Aorta (tissue), 5 donors: ENCODE data around the gene PROM2. TPM values are rescaled to one million over a fixed set of nuclear protein-coding genes. Genes with fewer than 3 reads are reported as not detected.

Source experiments
- ATAC-seq: fragments of 200-7000 bp; cut with Tn5 transposase; one replicate; pipeline ENCODE4 v1.9.1; 2022; ENCODE audit warnings: moderate library complexity; ENCODE audit not compliant: low FRiP score
- DNase-seq, 2 donors: peaks; one replicate each; pipeline ENCODE4 v3.0.0-alpha.2; 2020
- H3K27ac ChIP-seq, 2 donors: one replicate each; pipeline ENCODE4 v1.5.1; 2013; ENCODE audit warnings: low read length in 2 of 2, mild to moderate bottlenecking in 2 of 2, moderate library complexity in 2 of 2, control low read depth in 1 of 2, inconsistent platforms in 1 of 2, low read depth in 1 of 2
- H3K27me3 ChIP-seq, 2 donors: one replicate each; pipeline ENCODE4 v1.6.1; 2013; ENCODE audit warnings: control low read depth in 1 of 2, low read length in 1 of 2, mild to moderate bottlenecking in 1 of 2, moderate library complexity in 1 of 2; ENCODE audit not compliant: insufficient read depth in 2 of 2, control insufficient read depth in 1 of 2
- H3K36me3 ChIP-seq, 2 donors: one replicate each; pipeline ENCODE4 v1.6.1; 2013; ENCODE audit warnings: control low read depth in 1 of 2, low read length in 1 of 2, mild to moderate bottlenecking in 1 of 2; ENCODE audit not compliant: insufficient read depth in 2 of 2, control insufficient read depth in 1 of 2
- H3K4me1 ChIP-seq, 2 donors: one replicate each; pipeline ENCODE4 v1.6.1; 2013; ENCODE audit warnings: low read length in 2 of 2, control low read depth in 1 of 2, mild to moderate bottlenecking in 1 of 2, moderate library complexity in 1 of 2; ENCODE audit not compliant: insufficient read depth in 2 of 2, control insufficient read depth in 1 of 2
- H3K4me3 ChIP-seq, 2 donors: one replicate each; pipeline ENCODE4 v1.5.1; 2013; ENCODE audit warnings: low read length in 2 of 2, control low read depth in 1 of 2, mild to moderate bottlenecking in 1 of 2
- H3K9me3 ChIP-seq: one replicate; pipeline ENCODE4 v1.6.1; 2013; ENCODE audit warnings: mild to moderate bottlenecking, low read length; ENCODE audit not compliant: control insufficient read depth
- WGBS, 2 donors: extraction: QIAGEN DNeasy Blood & Tissue Kit; methylation state at CpG; one replicate each; pipeline ENCODE4 v1.1.7; 2013; 5-methylcytosine and 5-hydroxymethylcytosine counted together
- intact Hi-C, 2 donors: fragments of 100-400 bp; cut with DNase I; formaldehyde crosslinking; loops; one replicate each; pipeline versions ENCODE4 v1.14.2 to v1.15.0; 2022
- polyA plus RNA-seq, 2 donors: library from polyadenylated mRNA; stranded (reverse); fragments of 200-250 nt; gene quantifications; one replicate each; pipeline ENCODE4 v1.2.3, GENCODE V29; 2013
- total RNA-seq, 2 donors: library from RNA; stranded (reverse); fragmentation: NEBNext Ultra II Directional; extraction: Animal tissue kit (Norgen Biotek cat#: 25700); gene quantifications; one replicate each; pipeline ENCODE4 v1.2.1, GENCODE V29; 2021
- donor health status: healthy with polysubstance abuse.
- donor health status: Bipolar disorder and iron deficiency.
- donor health status: DM: no; HTN: no; CAD: no.
- donor health status: DM: no; HTN: no; CAD: no.
- donor health status: DM: yes; HTN: yes; CAD: no.

Gene PROM2
- total and polyA plus RNA-seq, 4 donors: 1.4 to 2.8 (median 1.4) TPM; not detected in 1

DNA sequence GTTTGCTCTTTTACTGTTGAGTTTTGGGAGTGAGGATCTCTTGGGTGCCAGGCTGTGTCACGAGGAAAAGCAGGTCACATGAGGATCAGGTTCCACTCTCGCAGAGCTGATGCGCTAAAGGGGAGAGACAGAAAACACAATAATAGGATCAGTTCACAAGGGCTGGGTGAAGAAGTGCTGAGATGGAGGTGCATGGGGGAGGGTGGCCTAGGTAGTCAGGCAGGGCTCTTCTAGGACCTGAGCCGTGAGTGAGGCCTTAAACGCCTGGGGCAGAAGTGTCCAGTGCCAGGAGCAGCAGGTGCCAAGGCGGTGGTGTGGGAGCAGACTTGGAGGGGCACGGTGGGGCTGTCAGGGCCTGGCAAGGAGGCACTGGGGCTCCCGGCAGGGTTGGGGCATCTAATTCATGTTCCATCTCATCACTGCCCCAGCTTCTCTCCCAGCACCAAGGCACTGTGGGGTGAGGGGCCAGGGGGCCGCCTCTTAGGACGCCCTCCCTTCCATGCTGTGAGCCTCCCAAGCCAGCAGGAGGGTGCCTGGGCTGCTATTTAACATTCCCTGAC, 32.2 kb downstream of the PROM2 start:
- H3K27ac ChIP-seq: no peak overlapping the region
- ATAC-seq: no peak
- intact Hi-C loops: no loop called here
- H3K4me3 ChIP-seq: no peak overlapping the region
- no peaks in the 10 kb centered on the region for H3K36me3 ChIP-seq
- WGBS, 2 donors: 53 to 69% methylated on average over 10 of the region's 10 CpGs
- no peaks in the 10 kb centered on the region for H3K27me3 ChIP-seq
- H3K4me1 ChIP-seq: no peaks in the 10 kb centered on the region
- no peaks in the 10 kb centered on the region for H3K9me3 ChIP-seq
- DNase-seq: no peak

- no peak for ATAC-seq
- Histone ChIP-seq H3K4me1 (no peaks in the 10 kb centered on the region), H3K27ac (no peak overlapping the region), H3K4me3 (no peak overlapping the region), H3K27me3 (no peaks in the 10 kb centered on the region), H3K36me3 (no peaks in the 10 kb centered on the region), H3K9me3 (no peaks in the 10 kb centered on the region)
- 94 to 96% methylated on average over 5 of the region's 5 CpGs for WGBS, 2 donors
- intact Hi-C loops: no loop called here
- no peak for DNase-seq
These were observed 32.8 kb downstream of the PROM2 start for GRCh38 chr2:95307036-95307435.

DNA sequence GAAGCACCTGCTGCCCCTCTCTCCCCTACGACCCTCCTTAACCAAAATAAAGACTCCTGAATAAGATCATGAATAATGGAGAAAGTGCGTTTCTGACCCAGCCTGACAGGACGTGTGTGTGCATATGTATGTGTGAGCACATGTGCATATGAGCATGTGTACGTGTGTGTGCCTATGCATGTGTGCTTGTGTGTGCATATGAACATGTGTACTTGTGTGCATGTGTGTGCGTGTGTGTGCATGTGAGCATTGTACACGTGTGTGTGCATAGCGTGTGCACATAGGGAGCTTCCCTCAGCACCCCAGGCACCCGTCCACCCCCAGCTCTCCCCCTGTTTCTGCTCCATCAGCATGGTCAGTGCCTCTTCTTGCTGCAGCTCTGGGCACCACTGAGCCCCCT, 33.6 kb downstream of the PROM2 start:
- intact Hi-C loops: no loop called here
- WGBS, 2 donors: 72 to 84% methylated on average over 8 of the region's 8 CpGs
- no peak for ATAC-seq
- H3K27ac ChIP-seq: no peak overlapping the region
- H3K36me3 ChIP-seq: no peaks in the 10 kb centered on the region
- H3K4me3 ChIP-seq: no peak overlapping the region
- H3K9me3 ChIP-seq: no peaks in the 10 kb centered on the region
- H3K4me1 ChIP-seq: no peaks in the 10 kb centered on the region
- no peaks in the 10 kb centered on the region for H3K27me3 ChIP-seq
- no peak for DNase-seq

DNA sequence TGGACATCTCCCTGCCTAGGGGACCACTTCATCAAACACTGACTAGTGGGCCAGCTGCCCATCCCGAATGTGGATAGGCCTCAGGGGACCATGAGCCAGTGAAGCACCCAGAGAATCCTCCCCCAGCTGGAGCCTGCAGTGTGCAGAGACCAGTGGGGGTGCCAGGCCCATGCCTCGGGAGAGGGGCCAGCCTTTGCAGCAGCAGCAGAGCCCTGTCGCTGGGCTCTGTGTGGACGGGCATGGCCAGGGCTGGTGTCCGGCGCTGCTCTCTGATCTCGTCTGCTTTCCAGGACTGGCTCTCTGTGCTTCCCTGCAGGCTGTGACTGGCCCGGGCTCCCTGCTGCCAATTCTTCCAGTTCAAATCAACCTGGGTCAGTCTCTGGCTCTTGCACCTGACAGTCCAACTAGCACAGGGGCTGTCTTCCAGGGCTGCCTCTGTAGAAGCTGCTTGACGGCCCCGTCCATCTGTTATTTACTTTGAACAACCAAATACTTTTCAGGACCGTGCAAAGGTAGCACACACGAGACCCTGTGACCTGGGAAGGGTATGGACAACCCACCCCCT, 34.3 kb downstream of the PROM2 start:
- H3K27ac ChIP-seq: no peak overlapping the region
- no peaks in the 10 kb centered on the region for H3K27me3 ChIP-seq
- H3K4me3 ChIP-seq: no peak overlapping the region
- DNase-seq: no peak
- H3K9me3 ChIP-seq: no peaks in the 10 kb centered on the region
- H3K4me1 ChIP-seq: no peaks in the 10 kb centered on the region
- no peaks in the 10 kb centered on the region for H3K36me3 ChIP-seq
- intact Hi-C loops: no loop called here
- ATAC-seq: no peak
- 74 to 78% methylated on average over 12 of the region's 12 CpGs for WGBS, 2 donors

GRCh38 chr2:95309599-95309998, 35.4 kb downstream of the PROM2 start:
- no peaks in the 10 kb centered on the region for H3K9me3 ChIP-seq
- H3K27ac ChIP-seq: no peak overlapping the region
- no peaks in the 10 kb centered on the region for H3K4me1 ChIP-seq
- DNase-seq (no peak), ATAC-seq (no peak)
- H3K36me3 ChIP-seq: no peaks in the 10 kb centered on the region
- H3K27me3 ChIP-seq: no peaks in the 10 kb centered on the region
- intact Hi-C loops: no loop called here
- WGBS, 2 donors: 83 to 85% methylated on average over 8 of the region's 8 CpGs
- no peak overlapping the region for H3K4me3 ChIP-seq

GRCh38 chr2:95310216-95310615, 36.0 kb downstream of the PROM2 start:
- intact Hi-C loops: loop anchor here in 1 of 2 donors (10.0 kb wide), 1 partner anchor 115 kb away; no protein-coding TSS in a partner anchor

GRCh38 chr2:95310651-95311050, 36.4 kb downstream of the PROM2 start:
- DNase-seq (no peak), ATAC-seq (no peak)
- no peaks in the 10 kb centered on the region for H3K27me3 ChIP-seq
- H3K27ac ChIP-seq: no peak overlapping the region
- 90 to 91% methylated on average over 4 of the region's 4 CpGs for WGBS, 2 donors
- no peak overlapping the region for H3K4me3 ChIP-seq
- H3K9me3 ChIP-seq: no peaks in the 10 kb centered on the region
- H3K36me3 ChIP-seq: no peaks in the 10 kb centered on the region
- intact Hi-C loops: loop anchor here in 1 of 2 donors (10.0 kb wide), 1 partner anchor 116 kb away; no protein-coding TSS in a partner anchor
- H3K4me1 ChIP-seq: no peaks in the 10 kb centered on the region

More at GRCh38 chr2:95310216-95310615, 36.0 kb downstream of the PROM2 start:
- Histone ChIP-seq H3K4me3 (no peak overlapping the region), H3K36me3 (no peaks in the 10 kb centered on the region), H3K9me3 (no peaks in the 10 kb centered on the region), H3K4me1 (no peaks in the 10 kb centered on the region), H3K27me3 (no peaks in the 10 kb centered on the region), H3K27ac (no peak overlapping the region)
- ATAC-seq (no peak), DNase-seq (no peak)
- 90% methylated on average over 8 of the region's 8 CpGs for WGBS, 2 donors

- Histone ChIP-seq H3K9me3 (no peaks in the 10 kb centered on the region), H3K27me3 (no peaks in the 10 kb centered on the region), H3K4me3 (no peak overlapping the region), H3K4me1 (no peaks in the 10 kb centered on the region), H3K36me3 (no peaks in the 10 kb centered on the region), H3K27ac (no peak overlapping the region)
- ATAC-seq (no peak), DNase-seq (no peak)
- intact Hi-C loops: loop anchor here in 1 of 2 donors (10.0 kb wide), 1 partner anchor 117 kb away; no protein-coding TSS in a partner anchor
- 92% methylated on average over 26 of the region's 26 CpGs for WGBS, 2 donors
These were observed 37.7 kb downstream of the PROM2 start for GRCh38 chr2:95311815-95312542.
